HG02938 (cell line): ENCODE data around the gene DNAJC18.
"Not testable (repeated sequence)": the region's sequence is repeated elsewhere in the genome, so short reads cannot be mapped to it uniquely, and the experiment has no call there.

Source experiments
- ATAC-seq: cut with Tn5 transposase; IDR thresholded peaks from one replicate; pipeline ENCODE4 v1.9.1; 2021; ENCODE audit warnings: mild to moderate bottlenecking, moderate library complexity; ENCODE audit not compliant: unreplicated experiment

The DNAJC18 gene

DNA sequence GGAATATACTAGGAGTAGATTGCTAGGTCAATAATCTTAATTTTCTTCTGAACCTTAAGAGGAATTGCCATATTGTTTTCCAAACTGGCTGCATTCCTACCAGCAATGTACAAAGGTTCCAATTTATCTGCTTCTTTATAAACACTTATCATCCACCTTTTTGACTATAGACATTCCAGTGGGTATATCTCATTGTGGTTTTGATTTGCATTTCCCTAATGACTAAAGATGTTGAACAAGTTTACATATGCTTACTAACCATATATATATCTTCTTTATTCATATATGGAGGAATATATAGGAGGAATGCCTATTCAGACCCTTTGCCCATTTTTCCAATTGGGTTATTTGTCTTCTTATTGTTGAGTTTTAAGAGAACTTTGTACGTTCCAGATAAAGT is 7.6 kb downstream of the DNAJC18 start:
- ATAC-seq: no peak

DNA sequence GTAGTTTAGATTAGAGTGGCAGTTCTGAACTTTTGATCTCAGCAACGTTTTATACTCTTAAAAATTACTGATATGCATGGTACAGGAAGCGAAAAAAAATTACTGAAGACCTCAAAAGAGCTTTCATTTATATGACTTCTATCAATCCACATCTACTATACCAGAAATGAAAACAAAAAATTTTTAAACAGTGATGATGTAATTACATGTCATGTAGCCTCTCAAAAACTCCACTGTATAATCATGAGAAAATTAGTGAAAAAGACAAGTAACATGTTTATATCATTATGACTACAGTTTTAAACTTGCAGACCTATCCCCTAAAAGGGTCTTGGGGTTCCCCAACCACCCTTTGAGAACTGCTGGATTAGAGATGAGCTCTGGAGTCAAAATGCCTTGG is 9.3 kb downstream of the DNAJC18 start:
- ATAC-seq: no peak

DNA sequence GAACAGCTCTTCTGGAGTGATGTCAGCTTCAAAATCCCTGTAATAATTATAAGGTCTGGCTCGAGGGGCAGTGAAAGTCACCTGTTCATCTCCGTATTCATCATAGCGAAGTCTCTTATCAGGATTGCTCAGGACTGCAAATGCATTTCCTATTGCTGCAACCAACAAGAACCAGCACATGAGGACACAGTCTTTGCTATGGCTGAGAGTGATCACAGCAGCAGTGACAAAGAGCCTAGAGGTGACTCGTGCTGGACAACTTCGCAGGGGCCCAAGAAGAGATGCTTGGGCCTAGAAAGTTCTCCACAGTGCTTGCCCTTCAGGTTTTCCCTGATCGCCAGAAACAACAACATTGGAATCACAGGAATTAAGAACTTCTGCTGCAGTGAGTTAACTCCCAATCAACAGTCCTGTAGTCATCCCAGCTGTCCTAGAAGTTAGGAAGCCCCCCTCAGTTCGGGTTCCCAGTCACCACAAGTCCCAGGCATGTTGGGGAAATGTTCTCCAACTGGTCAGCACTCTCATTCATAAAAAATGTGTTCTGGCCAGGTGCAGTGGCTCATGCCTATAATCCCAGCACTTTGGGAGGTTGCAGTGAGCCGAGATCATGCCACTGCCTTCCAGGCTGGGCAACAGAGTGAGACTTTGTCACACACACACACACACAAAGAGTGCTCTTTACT is 13.0 kb downstream of the DNAJC18 start:
- no peak for ATAC-seq

DNA sequence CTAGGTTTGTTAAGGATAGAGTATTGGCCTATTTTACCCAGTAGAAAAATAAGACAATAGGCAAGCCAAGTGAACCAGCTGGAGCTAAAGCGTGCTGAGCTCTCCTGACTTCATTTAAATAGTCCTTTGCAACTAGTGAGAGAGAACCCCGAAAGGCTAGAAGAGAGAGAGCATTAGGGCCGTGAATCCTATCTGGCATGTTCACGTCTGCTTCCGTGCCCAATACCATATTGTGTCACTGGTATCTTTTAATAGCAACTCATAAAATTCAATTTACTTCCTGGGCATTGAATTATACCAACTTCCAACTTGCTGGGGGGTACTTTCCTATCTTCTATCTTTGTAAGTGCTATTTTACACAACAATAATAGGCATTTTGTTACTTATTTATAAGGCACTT is 13.8 kb downstream of the DNAJC18 start:
- ATAC-seq: no peak

DNA sequence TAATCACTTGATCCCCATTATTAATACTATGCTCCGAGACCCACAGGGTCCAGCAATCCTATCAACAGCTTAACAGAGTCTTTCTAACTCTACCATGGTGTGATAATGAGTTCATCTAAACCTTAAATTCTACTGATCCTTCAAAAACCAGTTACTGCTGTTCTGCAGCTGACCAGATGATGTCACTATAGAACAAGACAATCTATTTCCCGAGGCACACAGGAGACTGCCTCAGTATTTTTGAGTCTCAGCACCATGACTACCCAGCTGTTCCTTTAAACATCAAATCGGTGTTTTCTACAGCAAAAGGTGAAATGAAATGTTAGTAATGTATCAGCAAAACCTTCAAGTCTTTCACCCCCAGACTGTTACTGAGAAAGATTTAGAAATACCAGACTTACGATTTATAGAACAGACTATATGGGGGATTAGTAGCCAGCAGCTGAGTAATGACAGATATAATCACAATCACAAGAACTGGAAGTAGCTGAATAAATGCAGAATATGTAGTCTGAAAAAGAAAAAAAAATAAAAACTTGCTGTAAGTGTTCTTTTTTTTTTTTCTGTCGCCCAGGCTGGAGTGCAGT is 16.9 kb downstream of the DNAJC18 start:
- ATAC-seq: no peak

DNA sequence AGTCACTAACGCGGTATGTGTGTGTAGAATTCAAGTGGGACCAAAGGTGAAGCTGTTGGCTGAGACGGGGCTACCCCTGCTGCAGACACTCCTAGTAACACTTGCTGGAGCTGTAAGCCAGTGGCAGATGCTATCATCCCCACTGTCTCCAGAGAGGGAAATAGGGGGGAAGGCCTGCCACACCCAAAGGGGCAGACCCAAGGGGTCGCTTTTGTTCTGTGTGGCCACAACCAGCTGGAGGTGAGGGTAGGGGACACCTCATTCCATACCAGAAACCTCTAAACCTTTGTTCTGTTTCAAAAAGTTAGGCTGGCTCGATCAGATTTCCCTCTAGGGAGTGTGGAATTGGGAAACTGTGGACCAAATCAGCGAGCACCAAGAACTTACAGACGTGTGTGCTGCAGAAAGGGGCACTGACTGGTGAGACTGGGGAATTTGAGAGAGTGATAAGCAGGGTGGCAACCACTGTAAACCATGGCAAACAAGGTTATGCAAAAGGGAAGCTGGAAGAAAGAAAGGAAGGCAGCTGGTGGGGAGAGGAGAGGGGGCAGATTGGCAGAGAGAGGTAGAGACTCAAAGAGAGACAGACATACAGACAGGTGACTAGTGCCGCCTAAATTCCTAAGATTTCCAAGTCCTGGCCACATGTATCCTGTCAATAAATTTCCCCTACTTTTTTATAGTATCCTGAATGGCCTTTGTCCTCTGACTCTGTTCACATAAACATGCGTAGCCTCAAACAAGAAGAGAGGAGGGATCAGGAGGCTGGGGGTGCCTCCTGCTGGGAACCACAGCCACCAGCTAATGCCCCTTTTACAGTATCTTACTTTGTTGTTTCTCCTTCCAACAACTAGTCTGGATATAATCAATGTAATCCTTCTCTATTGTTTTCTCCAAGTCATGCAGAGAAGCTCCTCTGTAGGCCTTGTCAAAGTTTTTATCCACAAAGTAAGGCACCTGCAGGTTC is 19.8 kb downstream of the DNAJC18 start:
- ATAC-seq: no peak

DNA sequence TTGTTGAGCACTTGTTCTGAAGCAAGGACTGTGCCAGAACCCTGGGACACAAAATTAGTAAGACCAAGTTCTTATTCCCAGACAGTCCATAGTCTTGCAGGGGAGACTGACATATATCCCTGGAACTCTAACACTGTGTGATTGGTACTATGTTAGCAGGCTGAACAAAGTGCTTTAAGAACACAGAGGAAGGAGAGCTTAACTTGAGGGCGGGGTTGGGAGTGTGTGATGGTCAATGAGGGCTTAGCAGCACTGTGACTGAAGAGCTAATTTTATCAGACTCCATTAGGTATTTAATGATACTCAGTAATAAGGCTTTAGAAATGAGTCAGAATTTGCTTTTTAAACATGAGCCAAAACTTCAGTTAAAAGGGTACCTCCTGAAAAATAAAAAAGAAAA is 20.5 kb downstream of the DNAJC18 start:
- no peak for ATAC-seq

DNA sequence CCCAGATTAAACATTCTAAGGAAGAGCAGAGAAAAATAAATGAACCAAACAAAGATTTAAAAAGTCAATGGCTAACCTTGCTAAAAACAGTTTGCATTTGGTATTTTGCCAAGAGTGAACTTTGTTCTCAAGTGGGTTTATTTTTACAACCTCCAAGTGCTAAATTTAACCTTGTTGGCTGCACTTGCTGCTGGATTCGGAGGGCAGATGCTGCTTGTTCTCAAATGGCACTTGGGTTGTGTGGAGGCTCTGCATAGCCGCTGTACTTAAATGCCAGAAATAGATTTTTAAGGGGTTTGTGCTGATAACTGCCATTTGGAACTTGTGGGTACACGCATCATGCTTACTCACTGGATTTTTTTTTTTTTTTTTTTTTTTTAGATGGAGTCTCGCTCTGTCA is 22.1 kb downstream of the DNAJC18 start:
- no peak for ATAC-seq

DNA sequence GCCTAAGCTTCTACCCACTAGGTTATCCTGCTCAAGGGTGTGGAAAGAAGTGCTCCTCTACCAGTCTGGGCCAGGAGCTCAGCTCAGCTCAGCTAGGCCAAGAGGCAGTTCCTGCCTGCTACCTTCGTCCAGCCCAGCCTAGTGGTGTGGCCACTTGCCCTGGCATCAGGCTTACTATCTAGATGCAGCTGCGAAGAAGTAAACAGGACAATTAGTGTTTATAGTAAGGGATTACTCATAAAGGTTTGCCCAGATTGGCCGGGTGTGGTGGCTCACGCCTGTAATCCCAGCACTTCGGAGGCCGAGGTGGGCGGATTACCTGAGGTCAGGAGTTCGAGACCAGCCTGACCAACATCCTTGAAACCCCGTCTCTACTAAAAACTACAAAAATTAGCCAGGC is 22.7 kb downstream of the DNAJC18 start:
- no peak for ATAC-seq

DNA sequence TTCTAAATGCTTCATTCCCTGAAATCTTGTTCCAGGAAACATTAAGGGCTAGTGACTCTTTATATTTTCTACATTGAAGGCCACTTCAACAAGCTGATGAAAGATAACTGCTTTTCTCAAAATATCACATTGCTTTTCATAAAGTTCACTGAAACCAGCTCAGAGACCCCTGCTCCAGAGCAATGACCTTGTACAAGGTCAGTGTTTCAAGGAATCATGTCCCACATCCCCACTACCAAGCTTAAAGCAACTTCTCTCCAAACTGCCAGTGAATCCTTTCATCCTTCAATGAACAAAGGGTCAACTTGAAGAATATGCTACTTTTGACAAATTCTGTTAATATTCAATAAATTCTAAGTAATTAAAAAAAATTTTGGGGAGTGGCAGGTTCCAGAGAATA is 23.5 kb downstream of the DNAJC18 start:
- no peak for ATAC-seq

DNA sequence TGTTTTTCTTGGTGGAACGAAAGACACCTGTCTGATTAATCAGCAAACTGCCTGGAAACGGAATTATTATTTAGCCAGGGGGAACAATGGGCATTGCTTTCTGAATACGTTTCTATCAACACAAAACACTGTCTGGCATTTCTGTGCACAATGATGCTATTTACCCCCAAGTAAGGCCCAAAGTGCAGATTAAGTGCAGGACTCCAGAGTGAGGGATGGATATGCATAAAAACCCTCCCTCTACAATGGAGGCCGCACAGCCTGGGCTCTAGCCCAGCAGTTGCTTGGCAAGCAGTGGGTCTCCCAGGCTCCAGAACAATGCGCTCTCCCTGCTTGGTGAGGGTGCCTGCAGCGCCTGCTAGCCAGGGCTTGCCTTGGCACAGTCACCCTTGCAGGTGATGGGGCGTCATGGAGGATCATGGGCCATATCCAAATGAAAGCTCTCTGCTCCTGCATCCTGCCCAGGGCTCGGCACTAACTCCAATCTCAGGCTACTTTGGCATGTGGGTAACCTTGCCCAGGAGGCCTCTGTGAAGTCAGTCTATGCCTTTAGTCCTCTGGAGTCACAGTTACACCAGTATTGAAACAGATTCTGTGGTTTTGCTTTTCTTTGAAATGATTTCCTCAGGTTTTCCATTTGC is 24.0 kb downstream of the DNAJC18 start:
- ATAC-seq: no peak

DNA sequence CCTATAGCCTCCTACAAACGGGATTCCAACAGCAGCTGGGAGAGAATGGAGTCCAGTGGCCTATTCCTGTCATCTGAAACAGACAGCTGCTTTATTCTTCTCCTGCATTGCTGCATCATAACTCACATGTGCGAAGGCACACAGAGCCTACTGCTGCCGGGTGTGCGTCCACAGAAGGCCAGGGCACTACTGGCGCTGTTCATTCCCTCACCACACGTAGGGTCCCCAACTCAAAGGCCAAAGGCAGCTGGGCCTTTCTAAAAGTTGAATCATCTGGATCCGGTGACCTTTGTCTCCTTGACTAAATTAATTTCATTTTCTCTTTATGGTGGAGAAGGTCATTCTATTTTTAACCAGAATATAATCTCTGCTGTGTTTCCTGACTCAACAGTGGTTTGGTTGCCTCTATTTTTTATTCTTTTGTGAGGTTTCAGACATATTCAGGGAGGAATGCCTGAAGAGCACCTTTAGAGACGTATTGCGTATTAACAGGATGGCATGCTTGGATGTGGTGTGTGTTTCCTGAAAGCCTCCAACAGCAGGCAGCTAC is 24.7 kb downstream of the DNAJC18 start:
- no peak for ATAC-seq

DNA sequence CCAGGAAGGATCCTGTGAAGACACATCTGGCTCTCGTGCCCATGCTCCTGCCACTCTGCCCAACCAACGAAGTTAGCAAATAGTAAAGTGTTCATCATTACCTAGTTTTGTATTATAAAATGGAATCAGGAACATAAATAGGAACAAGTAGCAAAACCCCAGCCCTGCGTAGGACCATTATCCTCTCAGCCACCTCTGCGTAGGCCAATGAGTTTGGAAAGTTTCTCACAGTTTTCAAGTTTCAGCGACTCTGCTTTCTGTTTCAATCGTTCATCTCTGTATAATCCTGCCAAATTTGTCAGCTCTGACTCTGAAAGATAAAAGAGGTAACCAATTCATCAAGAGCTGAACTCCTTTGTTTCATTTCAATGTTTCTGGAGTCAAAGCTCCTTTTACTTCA is 25.4 kb downstream of the DNAJC18 start:
- ATAC-seq: no peak

DNA sequence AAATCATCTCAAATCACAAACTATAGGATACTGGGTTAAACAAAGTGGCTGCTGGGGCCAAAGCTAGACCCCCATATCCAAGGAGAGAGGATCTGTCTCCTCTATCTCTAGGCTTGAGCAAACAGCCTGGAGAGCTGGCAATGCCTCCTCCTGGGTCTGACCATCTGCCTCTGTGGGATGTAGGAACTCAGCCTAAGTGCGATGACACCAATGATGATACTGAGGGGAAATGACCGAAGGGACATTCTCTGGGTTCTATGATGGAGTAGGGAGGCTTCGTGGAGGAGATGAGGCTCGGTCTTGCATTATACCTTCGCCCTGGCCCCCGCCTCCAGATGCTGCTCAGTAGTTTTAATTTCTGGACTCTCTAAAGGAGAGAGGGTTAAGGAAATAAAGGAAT is 26.2 kb downstream of the DNAJC18 start:
- ATAC-seq: no peak

DNA sequence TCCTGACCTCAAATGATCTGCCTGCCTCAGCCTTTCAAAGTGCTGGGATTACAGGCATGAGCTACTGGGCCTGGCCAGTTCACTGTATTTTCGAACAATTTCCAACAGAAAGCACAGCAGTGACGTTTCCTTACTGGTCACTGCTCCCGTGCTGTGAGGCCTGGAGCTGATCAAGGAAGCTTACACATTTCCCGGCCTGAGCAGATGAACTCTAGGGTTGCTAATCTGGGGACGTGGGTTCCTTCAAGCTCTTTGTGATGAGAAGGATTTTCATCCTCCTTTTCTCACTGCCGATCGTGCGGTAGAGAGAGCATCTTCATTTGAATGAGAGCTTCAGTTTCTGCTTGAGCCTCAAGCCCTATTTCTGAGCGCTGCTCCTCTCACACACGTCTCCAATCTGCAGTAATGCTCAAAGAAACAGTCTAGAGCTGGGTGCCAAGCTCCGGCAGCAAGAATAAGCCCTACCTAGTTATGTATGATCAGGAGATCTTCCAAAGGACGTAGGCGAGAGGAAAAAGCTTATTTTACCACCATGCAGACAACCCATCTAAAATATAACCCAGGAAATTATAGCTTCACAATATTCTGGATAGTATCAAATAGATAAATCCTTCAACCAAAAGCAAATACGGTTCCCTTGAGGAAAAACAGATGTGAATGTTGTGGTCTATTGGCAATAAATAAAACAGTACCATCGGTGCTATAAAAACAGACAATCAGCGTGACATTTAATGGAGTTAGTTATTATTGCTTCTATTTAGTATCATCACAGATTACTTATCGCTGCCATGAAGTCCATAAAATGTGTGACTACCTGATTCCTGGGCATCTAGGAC is 28.1 kb downstream of the DNAJC18 start:
- no peak for ATAC-seq

DNA sequence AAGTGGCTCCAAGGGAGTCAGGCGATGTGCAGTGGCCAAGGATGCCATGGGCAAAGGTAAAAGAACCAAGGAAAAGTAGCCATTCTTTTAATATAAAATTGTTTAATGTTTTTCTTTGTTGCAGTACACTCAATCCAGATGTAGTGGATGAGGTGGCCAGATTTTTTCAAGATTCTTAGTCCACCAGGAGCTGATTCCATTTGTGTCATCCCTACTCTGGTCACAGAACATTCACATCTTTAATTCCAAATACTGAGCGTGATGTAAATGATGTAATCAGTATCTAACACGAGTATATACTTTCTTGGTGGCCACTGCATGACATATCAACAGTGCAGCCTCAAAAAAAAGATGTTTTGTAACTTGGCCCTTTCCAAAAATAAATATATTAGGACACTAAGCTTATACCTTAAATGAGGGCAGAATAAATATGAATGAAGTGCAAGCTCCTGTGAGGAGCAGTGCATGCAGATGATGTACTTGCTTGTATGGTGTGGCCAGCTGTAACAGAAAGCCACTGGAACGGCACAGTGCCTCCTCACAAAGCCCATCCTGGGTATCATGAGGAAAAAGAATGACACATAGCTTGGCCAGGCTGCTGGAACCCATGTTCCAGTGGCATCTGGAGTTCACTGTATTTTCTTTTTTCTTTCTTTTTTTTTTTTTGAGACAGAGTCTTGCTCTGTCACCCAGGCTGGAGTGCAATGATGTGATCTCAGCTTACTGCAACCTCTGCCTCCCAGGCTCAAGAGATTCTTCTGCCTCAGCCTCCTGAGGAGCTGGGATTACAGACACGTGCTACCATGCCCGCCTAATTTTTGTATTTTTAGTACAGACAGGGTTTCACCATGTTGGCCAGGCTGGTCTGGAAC is 29.0 kb downstream of the DNAJC18 start:
- ATAC-seq: no peak

DNA sequence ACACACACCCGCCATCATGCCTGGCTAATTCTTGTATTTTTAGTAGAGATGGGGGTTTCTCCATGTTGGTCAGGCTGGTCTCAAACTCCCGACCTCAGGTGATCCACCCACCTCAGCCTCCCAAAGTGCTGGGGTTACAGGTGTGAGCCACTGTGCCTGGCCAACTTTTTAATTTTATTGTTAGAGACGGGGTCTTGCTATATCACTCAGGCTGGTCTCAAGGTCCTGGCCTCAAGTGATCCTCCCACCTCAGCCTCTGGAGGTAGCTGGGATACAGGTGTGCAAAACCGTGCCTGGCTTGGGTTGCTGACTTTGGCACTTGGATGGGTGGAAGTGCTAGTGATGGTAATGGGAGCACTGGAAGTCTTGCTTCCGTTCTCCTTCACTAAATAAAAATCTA is 30.2 kb downstream of the DNAJC18 start:
- not testable (repeated sequence) for ATAC-seq

DNA sequence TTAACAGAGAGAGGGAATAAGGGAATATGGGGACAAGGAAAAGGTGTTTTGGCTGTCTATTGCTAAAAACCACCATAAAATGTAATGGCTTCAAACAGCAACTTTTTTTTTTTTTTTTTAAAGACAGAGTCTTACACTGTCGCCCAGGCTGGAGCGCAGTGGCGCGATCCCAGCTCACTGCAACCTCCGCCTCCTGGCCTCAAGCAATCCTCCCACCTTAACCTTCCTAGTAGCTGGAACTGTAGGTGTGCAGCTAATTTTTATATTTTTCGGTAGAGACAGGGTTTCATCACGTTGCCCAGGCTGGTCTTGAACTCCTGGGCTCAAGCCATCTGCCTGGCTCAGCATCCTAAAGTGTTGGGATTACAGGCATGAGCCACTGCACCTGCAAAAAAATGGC is 31.1 kb downstream of the DNAJC18 start:
- ATAC-seq: no peak

DNA sequence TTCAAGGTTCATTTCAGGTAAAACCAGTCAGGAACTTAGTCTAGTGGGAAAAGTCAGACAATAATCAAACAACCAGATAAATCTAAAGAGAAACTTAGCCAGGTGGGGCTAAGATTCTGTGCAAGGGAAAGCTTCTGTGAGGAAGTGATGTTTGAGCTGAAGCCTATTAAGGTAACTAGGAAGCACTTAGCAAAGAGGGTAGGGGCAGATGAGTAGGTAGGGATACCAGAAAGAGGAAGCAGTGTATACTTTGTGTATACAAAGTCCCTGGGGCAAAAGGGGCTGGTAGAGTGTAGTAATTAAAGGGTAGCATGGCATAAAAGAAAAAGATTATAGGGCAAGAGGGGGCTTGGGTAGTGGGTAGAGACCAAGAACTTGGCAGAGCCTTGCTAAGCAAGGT is 31.8 kb downstream of the DNAJC18 start:
- ATAC-seq: no peak
